ENCODE measurements around the gene SPANXB1.
A peak's percentile ranks its signal among the peaks of the same experiment; 100 is the strongest.
"Not testable (repeated sequence)": the region's sequence is repeated elsewhere in the genome, so short reads cannot be mapped to it uniquely, and the experiment has no call there.

The SPANXB1 gene, protein sequence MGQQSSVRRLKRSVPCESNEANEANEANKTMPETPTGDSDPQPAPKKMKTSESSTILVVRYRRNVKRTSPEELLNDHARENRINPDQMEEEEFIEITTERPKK

GRCh38 chrX:141002568-141002967 is at the start of gene SPANXB1:
Gene SPANXB1, plus strand, starts transcription at chrX:141002594. Its CDS starts 100 bp downstream, at chrX:141002694.
- DNase-seq: not testable (repeated sequence)

DNA sequence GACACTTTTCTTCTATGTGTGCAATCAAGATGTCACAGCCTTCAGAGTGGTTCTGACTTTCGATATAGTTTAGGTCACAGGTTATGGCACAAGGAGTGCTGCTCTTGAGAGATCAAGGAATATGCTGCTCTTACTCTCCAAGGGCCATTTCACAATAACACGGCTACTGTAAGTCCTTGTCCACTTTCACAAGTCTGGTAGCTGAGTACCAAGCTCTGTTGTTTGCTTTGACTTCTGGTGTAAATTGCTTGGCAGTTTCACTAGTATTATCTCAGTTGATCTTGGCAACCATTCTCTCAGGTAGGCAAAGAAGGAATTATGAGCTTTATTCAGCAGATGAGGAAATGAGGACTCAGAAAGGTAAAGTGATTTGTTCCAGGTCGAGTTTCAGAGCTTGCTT is 35.4 kb upstream of the SPANXB1 start:
- no peak for DNase-seq

DNA sequence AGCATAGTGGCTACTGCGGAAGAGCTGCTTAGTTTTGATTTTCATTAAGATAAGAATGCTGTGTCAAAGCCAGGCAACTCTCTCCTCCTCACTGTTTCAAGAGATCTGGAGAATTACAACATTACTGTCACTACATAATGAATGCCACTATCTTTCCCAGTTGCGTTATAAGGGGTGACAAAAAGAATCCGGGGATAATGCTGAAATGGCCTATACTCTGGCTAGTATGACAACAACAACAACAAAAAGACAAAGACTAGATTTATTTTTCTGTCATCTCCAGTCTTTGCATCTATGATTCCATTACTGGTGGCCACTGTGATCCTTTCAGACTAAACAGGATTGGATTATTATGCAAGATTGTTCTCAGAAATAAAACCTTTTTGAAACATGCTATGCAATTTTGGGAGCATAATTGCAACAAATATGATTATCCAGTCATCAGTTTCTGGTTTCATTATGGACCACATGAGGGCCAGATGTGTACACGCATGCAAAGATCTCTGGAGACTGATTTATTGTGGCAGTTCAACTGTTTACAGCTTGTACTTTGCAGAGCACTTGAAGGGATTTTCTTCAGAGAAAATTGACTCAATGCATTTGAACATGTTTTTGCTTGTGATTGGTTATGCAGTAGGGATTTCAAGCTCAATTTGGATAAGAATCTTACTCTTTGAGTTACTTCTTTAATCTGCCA is 31.1 kb upstream of the SPANXB1 start:
- no peak for DNase-seq

DNA sequence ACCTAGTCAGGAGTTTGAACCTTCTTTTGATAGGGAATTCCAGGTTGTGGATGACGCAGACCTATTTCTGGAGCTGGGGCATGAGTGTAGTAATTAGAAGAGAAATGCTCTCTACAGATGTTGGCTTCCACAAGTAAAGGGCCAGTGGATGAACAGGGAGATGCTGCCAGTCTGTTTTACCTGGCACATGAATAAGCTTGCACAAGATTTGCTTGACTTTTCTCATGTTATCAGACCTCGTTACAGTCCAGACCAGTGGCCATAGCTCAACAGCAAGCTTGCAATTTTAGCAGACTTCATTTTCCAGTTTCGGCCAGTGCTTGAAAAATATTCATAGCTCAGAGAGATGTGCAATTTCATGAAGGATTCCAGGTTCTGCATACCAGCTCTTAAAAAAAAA is 26.9 kb upstream of the SPANXB1 start:
- DNase-seq: no peak

DNA sequence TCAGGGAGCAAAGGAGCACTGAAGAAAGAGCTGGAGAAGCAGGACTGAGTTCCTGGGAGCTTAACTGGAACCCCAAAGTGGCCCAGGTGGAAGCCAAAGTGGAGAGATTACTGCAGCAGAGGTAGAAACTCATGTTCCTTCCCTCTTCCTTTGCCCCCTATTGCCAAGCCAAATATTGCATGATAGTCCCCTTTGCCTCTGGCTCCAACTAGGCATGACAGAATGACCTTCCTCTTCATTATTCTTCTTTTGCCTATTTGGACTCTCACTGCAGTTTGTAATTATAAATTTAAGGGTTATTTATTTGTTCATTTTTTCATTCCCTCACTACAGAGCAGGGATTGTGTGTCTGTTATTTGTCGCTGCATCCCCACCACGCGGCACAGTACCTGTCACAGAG is 22.1 kb upstream of the SPANXB1 start:
- DNase-seq: no peak

GRCh38 chrX:140983730-140984129 is 18.7 kb upstream of the SPANXB1 start:
- DNase-seq: no peak

GRCh38 chrX:141005243-141005642 is 2.8 kb downstream of the SPANXB1 start:
- not testable (repeated sequence) for DNase-seq

GRCh38 chrX:141044246-141044645 is 41.9 kb downstream of the SPANXB1 start:
- DNase-seq: not testable (repeated sequence)

GRCh38 chrX:141049878-141050277 is 47.5 kb downstream of the SPANXB1 start:
- DNase-seq: not testable (repeated sequence)

- peak; percentile 58 for DNase-seq
These were observed 49.7 kb downstream of the SPANXB1 start for GRCh38 chrX:141052098-141052497.

Measured in islet precursor cell (in vitro differentiated cells).